HepG2 (cell line): ENCODE measurements around the gene SH3D19. TPM values are rescaled to one million over a fixed set of nuclear protein-coding genes. Genes with fewer than 3 reads are reported as not detected.

Experiments used
- CBX1 ChIP-seq: IDR thresholded peaks from one replicate; pipeline ENCODE4 v1.6.1; 2016; ENCODE audit warnings: antibody characterized with exemption, low read depth
- GATAD1 ChIP-seq: IDR thresholded peaks from 2 replicates; pipeline ENCODE4 v1.6.1; 2016; ENCODE audit warnings: missing genetic modification reagents, missing compliant biosample characterization
- RFX5 ChIP-seq: IDR thresholded peaks from 2 replicates; pipeline ENCODE4 v1.6.1; 2011; ENCODE audit warnings: low read depth, low read length, improper control_type of control experiment
- TBX3 ChIP-seq: fragments of 450-650 bp; IDR thresholded peaks from 2 replicates; pipeline ENCODE4 v1.6.1; 2017; ENCODE audit warnings: antibody characterized with exemption, mild to moderate bottlenecking, inconsistent platforms, borderline replicate concordance
- YY1 ChIP-seq: IDR thresholded peaks from 2 replicates; pipeline ENCODE4 v1.6.1; 2011; ENCODE audit warnings: low read length, low read depth, moderate library complexity, mild to moderate bottlenecking; ENCODE audit not compliant: insufficient read depth, insufficient replicate concordance
- ZBTB21 ChIP-seq: sonication (generic); formaldehyde crosslinking; IDR thresholded peaks from 2 replicates; pipeline ENCODE4 v1.4.0; 2020; ENCODE audit warnings: missing genetic modification reagents
- ZFAT ChIP-seq: sonication (generic); formaldehyde crosslinking; conservative IDR thresholded peaks from 2 replicates; pipeline ENCODE4 v1.8.1; 2023; ENCODE audit warnings: missing genetic modification reagents, inconsistent platforms
- ZNF263 ChIP-seq: sonication (generic); formaldehyde crosslinking; IDR thresholded peaks from 2 replicates; pipeline ENCODE4 v1.4.0; 2020; ENCODE audit warnings: missing genetic modification reagents
- ZNF335 ChIP-seq: sonication (generic); formaldehyde crosslinking; IDR thresholded peaks from 2 replicates; pipeline ENCODE4 v1.4.0; 2020; ENCODE audit warnings: missing genetic modification reagents
- ZSCAN12 ChIP-seq: sonication (generic); formaldehyde crosslinking; IDR thresholded peaks from 2 replicates; pipeline ENCODE4 v1.9.0; 2021; ENCODE audit warnings: mild to moderate bottlenecking, missing genetic modification reagents
- polyA plus RNA-seq, 8 experiments: library from polyadenylated mRNA; depleted of rRNA in 3 of 8; stranded (reverse) in 7 of 8; unstranded in 1 of 8; fragments of >200 nt; fragmentation: Illumina TruSeq in 4 of 8; extraction: Trizol in 4 of 8; gene quantifications; 2 replicates each; pipeline versions ENCODE4 v1.2.1 to v1.2.3, GENCODE V29; 2011 to 2016; ENCODE audit warnings: low read depth in 4 of 8, missing spikeins in 1 of 8, mixed read lengths in 1 of 8; ENCODE audit not compliant: insufficient read depth in 1 of 8
- total RNA-seq, 5 experiments: library from RNA; depleted of rRNA; stranded (reverse); fragments of >200 nt; fragmentation: Illumina TruSeq; extraction: Trizol; gene quantifications; 2 replicates each; pipeline ENCODE4 v1.2.3, GENCODE V29; 2016; ENCODE audit warnings: low read depth in 1 of 5
- TF ChIP-seq, protein P1 (sequence below), 2 experiments: sonication (generic) in 1 of 2; formaldehyde crosslinking in 1 of 2; IDR thresholded peaks; 2 replicates each; pipeline versions ENCODE4 v1.5.1 to v1.6.1; 2011 to 2020; ENCODE audit warnings: borderline replicate concordance in 1 of 2, low read depth in 1 of 2, low read length in 1 of 2, mild to moderate bottlenecking in 1 of 2, missing genetic modification reagents in 1 of 2, moderate library complexity in 1 of 2
- TF ChIP-seq, protein P2 (sequence below): IDR thresholded peaks from 2 replicates; pipeline ENCODE4 v1.6.1; 2016
- TF ChIP-seq, protein P3 (sequence below): sonication (generic); formaldehyde crosslinking; IDR thresholded peaks from 2 replicates; pipeline ENCODE4 v1.9.0; 2021; ENCODE audit warnings: missing genetic modification reagents, borderline replicate concordance
- TF ChIP-seq, protein P4 (sequence below): sonication (generic); formaldehyde crosslinking; IDR thresholded peaks from 2 replicates; pipeline ENCODE4 v1.5.0; 2020; ENCODE audit warnings: mild to moderate bottlenecking, missing genetic modification reagents
- TF ChIP-seq, protein P5 (sequence below): sonication (generic); formaldehyde crosslinking; conservative IDR thresholded peaks from 2 replicates; pipeline ENCODE4 v1.4.0; 2020; ENCODE audit warnings: missing genetic modification reagents
- TF ChIP-seq, protein P6 (sequence below): sonication (generic); formaldehyde crosslinking; IDR thresholded peaks from 2 replicates; pipeline ENCODE4 v1.8.1; 2023; ENCODE audit warnings: mild to moderate bottlenecking, missing genetic modification reagents

Gene SH3D19
- total and polyA plus RNA-seq, 2 of the 13 experiments (the other 11 are each of a cell fraction or from before 2014, with no cell fraction given) = 31.2 to 38.0 TPM

DNA sequence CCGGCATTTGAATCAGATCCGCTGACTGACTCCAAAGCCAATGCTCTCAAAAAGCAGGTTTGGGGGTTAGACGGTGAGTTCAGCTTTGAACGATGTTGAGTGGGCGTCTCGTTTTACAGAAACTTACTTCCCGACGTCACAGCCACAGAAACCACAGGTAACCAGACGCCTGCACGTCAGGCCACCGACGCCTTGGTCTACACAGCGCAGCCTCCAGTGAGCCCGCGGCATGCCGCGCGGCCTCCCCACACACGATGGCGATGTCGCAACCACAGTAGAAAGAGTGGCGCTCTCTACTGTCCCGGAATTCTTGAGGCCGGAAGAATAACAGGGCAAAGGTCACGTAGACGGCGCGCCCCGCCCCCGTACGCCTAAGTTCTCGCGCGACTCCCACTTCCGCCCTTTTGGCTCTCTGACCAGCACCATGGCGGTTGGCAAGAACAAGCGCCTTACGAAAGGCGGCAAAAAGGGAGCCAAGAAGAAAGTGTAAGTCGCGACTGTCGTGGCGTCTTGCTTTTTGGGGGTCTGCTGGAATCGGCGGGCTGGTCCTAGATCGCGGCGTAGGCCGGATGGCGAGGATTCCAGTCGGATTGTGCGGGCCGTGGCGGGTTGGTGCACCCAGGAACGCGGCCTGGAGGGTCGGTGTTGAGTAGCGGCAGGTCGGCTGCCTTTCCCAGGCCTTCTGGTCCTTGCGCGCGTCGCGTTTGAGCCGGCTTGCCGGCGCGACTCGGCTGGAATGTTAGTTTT is 226.0 kb downstream of the SH3D19 start, which contains the start of gene RPS3A (continued):
- TF ChIP-seq ZNF335 (CRISPR knock-in tag) (peak; percentile 69; the same call in 1 of the 2 replicates), TBX3 (peak; percentile 45; the same call in 1 of the 2 replicates), RFX5 (no peak), ZNF263 (0 out of 2 replicates have a peak, but pooled peaks have one; percentile 53), CBX1 (no peak), ZBTB21 (CRISPR knock-in tag) (peak; percentile 91), GATAD1 (CRISPR knock-in tag) (peak; percentile 92), ZFAT (0 out of 2 replicates have a peak, but pooled peaks have one; percentile 50), ZSCAN12 (CRISPR knock-in tag) (peak; percentile 89; the same call in 1 of the 2 replicates), YY1 (peak; percentile 92)
- TF ChIP-seq, protein P1, sequence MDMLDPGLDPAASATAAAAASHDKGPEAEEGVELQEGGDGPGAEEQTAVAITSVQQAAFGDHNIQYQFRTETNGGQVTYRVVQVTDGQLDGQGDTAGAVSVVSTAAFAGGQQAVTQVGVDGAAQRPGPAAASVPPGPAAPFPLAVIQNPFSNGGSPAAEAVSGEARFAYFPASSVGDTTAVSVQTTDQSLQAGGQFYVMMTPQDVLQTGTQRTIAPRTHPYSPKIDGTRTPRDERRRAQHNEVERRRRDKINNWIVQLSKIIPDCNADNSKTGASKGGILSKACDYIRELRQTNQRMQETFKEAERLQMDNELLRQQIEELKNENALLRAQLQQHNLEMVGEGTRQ (IDR thresholded peaks at IDR 0.05; ENCODE audit: low read depth, low read length) = no peak
- TF ChIP-seq, protein P1 (CRISPR knock-in tag; IDR thresholded peaks at IDR 0.05; ENCODE audit: borderline replicate concordance) = no peak
- TF ChIP-seq, protein P2, sequence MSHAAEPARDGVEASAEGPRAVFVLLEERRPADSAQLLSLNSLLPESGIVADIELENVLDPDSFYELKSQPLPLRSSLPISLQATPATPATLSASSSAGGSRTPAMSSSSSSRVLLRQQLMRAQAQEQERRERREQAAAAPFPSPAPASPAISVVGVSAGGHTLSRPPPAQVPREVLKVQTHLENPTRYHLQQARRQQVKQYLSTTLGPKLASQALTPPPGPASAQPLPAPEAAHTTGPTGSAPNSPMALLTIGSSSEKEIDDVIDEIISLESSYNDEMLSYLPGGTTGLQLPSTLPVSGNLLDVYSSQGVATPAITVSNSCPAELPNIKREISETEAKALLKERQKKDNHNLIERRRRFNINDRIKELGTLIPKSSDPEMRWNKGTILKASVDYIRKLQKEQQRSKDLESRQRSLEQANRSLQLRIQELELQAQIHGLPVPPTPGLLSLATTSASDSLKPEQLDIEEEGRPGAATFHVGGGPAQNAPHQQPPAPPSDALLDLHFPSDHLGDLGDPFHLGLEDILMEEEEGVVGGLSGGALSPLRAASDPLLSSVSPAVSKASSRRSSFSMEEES = peak; percentile 67
- TF ChIP-seq, protein P3, sequence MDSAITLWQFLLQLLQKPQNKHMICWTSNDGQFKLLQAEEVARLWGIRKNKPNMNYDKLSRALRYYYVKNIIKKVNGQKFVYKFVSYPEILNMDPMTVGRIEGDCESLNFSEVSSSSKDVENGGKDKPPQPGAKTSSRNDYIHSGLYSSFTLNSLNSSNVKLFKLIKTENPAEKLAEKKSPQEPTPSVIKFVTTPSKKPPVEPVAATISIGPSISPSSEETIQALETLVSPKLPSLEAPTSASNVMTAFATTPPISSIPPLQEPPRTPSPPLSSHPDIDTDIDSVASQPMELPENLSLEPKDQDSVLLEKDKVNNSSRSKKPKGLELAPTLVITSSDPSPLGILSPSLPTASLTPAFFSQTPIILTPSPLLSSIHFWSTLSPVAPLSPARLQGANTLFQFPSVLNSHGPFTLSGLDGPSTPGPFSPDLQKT = peak; percentile 69; the same call in 1 of the 2 replicates
- TF ChIP-seq, protein P4, sequence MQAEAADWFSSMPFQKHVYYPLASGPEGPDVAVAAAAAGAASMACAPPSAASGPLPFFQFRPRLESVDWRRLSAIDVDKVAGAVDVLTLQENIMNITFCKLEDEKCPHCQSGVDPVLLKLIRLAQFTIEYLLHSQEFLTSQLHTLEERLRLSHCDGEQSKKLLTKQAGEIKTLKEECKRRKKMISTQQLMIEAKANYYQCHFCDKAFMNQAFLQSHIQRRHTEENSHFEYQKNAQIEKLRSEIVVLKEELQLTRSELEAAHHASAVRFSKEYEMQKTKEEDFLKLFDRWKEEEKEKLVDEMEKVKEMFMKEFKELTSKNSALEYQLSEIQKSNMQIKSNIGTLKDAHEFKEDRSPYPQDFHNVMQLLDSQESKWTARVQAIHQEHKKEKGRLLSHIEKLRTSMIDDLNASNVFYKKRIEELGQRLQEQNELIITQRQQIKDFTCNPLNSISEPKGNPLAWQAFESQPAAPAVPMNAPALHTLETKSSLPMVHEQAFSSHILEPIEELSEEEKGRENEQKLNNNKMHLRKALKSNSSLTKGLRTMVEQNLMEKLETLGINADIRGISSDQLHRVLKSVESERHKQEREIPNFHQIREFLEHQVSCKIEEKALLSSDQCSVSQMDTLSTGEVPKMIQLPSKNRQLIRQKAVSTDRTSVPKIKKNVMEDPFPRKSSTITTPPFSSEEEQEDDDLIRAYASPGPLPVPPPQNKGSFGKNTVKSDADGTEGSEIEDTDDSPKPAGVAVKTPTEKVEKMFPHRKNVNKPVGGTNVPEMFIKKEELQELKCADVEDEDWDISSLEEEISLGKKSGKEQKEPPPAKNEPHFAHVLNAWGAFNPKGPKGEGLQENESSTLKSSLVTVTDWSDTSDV = peak; percentile 79; the same call in 1 of the 2 replicates
- TF ChIP-seq, protein P5, sequence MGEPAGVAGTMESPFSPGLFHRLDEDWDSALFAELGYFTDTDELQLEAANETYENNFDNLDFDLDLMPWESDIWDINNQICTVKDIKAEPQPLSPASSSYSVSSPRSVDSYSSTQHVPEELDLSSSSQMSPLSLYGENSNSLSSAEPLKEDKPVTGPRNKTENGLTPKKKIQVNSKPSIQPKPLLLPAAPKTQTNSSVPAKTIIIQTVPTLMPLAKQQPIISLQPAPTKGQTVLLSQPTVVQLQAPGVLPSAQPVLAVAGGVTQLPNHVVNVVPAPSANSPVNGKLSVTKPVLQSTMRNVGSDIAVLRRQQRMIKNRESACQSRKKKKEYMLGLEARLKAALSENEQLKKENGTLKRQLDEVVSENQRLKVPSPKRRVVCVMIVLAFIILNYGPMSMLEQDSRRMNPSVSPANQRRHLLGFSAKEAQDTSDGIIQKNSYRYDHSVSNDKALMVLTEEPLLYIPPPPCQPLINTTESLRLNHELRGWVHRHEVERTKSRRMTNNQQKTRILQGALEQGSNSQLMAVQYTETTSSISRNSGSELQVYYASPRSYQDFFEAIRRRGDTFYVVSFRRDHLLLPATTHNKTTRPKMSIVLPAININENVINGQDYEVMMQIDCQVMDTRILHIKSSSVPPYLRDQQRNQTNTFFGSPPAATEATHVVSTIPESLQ (CRISPR knock-in tag) = peak; percentile 85; the same call in 1 of the 2 replicates
- TF ChIP-seq, protein P6, sequence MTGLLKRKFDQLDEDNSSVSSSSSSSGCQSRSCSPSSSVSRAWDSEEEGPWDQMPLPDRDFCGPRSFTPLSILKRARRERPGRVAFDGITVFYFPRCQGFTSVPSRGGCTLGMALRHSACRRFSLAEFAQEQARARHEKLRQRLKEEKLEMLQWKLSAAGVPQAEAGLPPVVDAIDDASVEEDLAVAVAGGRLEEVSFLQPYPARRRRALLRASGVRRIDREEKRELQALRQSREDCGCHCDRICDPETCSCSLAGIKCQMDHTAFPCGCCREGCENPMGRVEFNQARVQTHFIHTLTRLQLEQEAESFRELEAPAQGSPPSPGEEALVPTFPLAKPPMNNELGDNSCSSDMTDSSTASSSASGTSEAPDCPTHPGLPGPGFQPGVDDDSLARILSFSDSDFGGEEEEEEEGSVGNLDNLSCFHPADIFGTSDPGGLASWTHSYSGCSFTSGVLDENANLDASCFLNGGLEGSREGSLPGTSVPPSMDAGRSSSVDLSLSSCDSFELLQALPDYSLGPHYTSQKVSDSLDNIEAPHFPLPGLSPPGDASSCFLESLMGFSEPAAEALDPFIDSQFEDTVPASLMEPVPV (CRISPR knock-in tag) = peak; percentile 99
